AG20443 (cell line): ENCODE data around the gene SLC44A5.

ENCODE experiments used
- DNase-seq: peaks from one replicate; pipeline ENCODE4 v3.0.0; 2012; ENCODE audit warnings: low spot score, mixed read lengths

Gene SLC44A5

GRCh38 chr1:75174031-75174760 is 436.7 kb downstream of the SLC44A5 start:
- no peak for DNase-seq

- DNase-seq = no peak
Measured at GRCh38 chr1:75172556-75172955, 438.4 kb downstream of the SLC44A5 start.

- no peak for DNase-seq
Measured at GRCh38 chr1:75171876-75172275, 439.0 kb downstream of the SLC44A5 start.

- DNase-seq = no peak
Measured at GRCh38 chr1:75170981-75171380, 439.9 kb downstream of the SLC44A5 start.

- DNase-seq = no peak
Measured at GRCh38 chr1:75170011-75170410, 440.9 kb downstream of the SLC44A5 start.

- DNase-seq = no peak
Measured at GRCh38 chr1:75166821-75167220, 444.1 kb downstream of the SLC44A5 start.

- DNase-seq = no peak
Measured at GRCh38 chr1:75165264-75165663, 445.6 kb downstream of the SLC44A5 start.

GRCh38 chr1:75159154-75159553 is 451.8 kb downstream of the SLC44A5 start:
- no peak for DNase-seq
